Body of pancreas (tissue), 4 donors: Measurements from ENCODE around the gene PLPP3.

Experiments used
- POLR2A ChIP-seq, 3 donors: fragments of 450-650 bp; IDR thresholded peaks; one replicate each; pipeline ENCODE4 v1.6.1; 2016; ENCODE audit warnings: antibody characterized with exemption in 3 of 3, mild to moderate bottlenecking in 2 of 3
- TF ChIP-seq, protein P1 (sequence below), 7 experiments: fragments of 450-650 bp in 4 of 7; fragments of 200-600 bp in 3 of 7; sonication (generic) in 3 of 7; IDR thresholded peaks; one replicate each; pipeline ENCODE4 v1.5.1; 2016 to 2019; ENCODE audit warnings: antibody characterized with exemption in 7 of 7

DNA sequence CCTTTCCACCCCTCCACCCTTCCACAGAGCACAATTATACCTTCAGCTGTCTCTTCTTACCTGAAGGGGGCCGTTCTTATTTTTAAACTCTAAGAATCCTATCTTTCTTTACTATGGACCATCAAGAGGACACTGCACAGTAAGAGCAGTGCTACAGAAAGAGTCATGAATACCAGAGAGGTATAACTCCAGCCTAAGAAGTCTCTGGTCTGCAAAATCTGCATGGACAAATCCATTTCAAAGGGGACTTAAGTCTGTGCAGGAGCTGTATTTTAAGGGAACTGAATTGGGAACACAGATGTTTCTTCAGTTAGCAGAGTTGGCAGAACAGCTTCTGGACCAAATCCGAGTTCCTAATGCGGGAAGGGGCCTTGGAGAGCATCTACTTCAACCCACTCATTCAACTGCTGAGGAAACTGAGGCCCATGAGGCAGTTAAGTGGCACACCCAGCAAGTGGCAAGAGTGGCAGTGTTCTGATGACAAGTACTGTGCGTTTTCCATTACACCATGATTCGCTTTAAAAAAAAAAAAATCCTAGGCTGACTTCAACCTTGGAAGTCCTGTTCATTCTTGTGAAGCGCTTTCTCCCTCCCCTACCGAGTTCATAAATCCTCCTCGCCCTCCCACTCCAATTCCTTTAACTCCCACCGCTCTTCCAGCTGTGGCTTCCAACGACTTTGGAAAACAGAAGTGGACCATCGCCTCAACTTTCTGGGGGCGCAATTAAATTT, 1.8 kb downstream of the PLPP3 start:
- TF ChIP-seq POLR2A (IDR thresholded peaks at IDR 0.05), result no peak
- TF ChIP-seq, protein P1, sequence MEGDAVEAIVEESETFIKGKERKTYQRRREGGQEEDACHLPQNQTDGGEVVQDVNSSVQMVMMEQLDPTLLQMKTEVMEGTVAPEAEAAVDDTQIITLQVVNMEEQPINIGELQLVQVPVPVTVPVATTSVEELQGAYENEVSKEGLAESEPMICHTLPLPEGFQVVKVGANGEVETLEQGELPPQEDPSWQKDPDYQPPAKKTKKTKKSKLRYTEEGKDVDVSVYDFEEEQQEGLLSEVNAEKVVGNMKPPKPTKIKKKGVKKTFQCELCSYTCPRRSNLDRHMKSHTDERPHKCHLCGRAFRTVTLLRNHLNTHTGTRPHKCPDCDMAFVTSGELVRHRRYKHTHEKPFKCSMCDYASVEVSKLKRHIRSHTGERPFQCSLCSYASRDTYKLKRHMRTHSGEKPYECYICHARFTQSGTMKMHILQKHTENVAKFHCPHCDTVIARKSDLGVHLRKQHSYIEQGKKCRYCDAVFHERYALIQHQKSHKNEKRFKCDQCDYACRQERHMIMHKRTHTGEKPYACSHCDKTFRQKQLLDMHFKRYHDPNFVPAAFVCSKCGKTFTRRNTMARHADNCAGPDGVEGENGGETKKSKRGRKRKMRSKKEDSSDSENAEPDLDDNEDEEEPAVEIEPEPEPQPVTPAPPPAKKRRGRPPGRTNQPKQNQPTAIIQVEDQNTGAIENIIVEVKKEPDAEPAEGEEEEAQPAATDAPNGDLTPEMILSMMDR (IDR thresholded peaks at IDR 0.05), result no peak
